OCI-LY3 (cell line): ENCODE results near the gene PZP.

ENCODE experiments used
- EZH2phosphoT487 ChIP-seq: fragments of 200-600 bp; shearing (Covaris generic); IDR thresholded peaks from 2 replicates; pipeline ENCODE4 v1.6.1; 2018; ENCODE audit warnings: antibody characterized with exemption, mixed run types, low read depth
- TF ChIP-seq, protein P1 (sequence below): fragments of 200-600, 300-600 bp; sonication (generic); IDR thresholded peaks from 2 replicates; pipeline ENCODE4 v1.5.1; 2014; ENCODE audit warnings: antibody characterized with exemption, low read length, low read depth

DNA sequence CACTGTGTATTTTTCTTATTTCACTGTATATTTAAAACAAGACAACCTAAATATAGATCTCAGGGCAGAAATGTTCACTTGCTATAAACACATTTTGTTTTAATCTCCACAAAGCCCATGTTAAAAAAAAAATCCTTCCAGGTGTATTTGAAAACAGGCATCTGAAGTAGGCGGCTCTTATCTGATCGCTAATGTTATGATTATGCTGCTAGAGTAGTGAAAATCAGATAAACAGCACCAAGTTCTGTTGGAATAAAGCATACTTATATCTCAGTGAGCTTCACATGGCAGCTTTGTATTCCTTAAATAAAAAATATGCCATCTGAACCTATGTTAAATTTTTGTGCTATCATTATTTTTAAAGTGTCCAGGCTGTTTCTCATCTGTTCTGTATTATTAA lies 47.6 kb upstream of the PZP start:
- TF ChIP-seq, protein P1, sequence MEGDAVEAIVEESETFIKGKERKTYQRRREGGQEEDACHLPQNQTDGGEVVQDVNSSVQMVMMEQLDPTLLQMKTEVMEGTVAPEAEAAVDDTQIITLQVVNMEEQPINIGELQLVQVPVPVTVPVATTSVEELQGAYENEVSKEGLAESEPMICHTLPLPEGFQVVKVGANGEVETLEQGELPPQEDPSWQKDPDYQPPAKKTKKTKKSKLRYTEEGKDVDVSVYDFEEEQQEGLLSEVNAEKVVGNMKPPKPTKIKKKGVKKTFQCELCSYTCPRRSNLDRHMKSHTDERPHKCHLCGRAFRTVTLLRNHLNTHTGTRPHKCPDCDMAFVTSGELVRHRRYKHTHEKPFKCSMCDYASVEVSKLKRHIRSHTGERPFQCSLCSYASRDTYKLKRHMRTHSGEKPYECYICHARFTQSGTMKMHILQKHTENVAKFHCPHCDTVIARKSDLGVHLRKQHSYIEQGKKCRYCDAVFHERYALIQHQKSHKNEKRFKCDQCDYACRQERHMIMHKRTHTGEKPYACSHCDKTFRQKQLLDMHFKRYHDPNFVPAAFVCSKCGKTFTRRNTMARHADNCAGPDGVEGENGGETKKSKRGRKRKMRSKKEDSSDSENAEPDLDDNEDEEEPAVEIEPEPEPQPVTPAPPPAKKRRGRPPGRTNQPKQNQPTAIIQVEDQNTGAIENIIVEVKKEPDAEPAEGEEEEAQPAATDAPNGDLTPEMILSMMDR, result no peak
- no peak for TF ChIP-seq EZH2phosphoT487
